ENCODE measurements around the gene CLSTN1.
A peak's percentile ranks its signal among the peaks of the same experiment; 100 is the strongest.

The CLSTN1 gene

DNA sequence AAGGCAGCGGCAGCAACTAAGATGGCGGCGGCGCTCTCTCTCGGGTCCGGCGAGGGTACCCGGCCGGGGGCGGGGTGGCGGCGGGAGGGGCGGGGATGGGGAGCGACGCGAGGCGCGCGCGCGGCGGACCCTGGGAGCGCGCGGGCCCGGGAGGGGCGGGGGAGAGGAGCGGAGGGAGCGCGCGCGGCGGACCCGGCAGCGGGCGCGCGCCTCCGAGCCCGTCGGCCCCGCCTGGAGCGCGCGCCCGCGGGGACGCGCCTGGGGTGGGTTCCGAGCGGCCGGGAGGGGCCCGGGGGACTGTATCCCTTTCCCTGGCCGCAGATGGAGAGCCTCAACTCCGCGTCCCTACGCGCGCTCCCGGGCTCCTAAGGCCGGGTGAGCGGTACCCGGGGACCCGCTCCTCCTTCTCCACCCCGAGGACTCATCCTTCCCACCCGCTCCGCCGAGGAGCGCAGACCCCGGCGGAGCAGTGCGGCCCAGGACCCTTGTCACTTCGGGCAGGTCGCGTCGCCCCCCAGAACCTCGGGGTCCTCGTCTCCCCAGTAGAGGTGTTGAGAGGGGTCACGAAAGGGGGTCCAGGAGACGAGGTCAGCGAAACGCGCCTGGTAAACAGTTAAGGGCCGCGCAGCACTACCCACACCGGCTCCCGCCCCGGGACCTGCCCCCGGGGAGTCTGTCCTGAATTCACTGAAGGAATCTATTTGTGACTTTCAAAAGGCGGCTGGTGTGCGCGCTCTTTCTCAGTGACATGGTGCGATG lies at the start of gene CLSTN1:
TSS of gene CLSTN1 (minus strand) at position 23 of the 759 bp plus-strand sequence. CDS start 232 bp downstream, outside the sequence.
- peak; percentile 76 for DNase-seq

DNA sequence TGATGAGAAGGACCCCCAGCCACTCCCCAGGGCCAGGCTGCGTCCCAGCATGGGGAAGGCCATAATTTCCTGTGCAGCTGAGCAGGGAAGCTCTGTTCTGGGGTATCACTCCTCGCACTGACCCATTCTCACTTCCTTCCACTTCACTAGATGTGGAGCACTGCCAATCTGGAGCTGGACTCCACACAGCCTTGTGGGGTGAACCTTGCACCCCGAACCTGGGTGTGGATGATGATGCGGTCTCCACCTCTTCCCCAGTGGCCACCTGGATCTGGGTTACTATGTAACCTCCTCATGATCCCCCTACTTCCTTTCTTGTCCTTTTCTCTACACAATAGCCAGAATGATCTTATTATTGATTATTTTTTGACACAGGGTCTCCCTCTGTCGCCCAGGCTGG lies 49.6 kb upstream of the CLSTN1 start:
- no peak for DNase-seq

DNA sequence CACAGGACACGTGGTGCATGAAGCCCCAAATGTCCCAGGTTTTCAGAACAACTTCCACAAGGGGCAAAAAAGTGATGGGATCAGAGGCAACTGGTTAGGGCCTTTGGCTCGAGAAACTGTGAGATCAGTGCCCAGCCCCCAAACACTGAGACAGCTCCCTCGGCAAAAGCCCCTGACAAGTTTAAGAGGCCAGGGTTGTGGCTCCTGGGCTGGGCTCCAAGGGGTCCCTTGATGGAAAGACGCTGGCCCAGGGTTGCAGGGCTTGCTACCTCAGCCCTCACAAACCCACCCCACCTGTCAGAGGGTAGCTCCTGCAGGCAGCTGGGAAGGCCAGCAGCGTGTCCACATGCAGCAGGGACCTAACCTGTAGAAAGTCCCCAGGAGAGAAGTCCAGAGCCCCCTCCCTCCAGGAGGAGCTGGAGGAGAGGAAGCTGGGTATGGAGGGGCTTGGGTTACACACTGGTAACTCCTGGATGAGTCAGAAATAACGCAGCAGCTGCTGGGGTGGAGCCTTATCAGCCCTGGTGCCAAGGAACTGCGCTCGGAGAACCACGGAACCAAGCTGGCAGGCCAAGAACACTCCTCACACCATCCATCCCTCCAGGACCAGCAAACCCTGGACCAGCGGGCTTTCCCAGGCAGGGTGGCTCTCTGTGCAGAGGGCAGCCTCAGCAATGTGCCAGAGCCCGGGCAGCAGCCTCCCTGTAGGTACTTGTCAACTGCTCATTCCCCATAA lies 48.8 kb upstream of the CLSTN1 start:
- no peak for DNase-seq

DNA sequence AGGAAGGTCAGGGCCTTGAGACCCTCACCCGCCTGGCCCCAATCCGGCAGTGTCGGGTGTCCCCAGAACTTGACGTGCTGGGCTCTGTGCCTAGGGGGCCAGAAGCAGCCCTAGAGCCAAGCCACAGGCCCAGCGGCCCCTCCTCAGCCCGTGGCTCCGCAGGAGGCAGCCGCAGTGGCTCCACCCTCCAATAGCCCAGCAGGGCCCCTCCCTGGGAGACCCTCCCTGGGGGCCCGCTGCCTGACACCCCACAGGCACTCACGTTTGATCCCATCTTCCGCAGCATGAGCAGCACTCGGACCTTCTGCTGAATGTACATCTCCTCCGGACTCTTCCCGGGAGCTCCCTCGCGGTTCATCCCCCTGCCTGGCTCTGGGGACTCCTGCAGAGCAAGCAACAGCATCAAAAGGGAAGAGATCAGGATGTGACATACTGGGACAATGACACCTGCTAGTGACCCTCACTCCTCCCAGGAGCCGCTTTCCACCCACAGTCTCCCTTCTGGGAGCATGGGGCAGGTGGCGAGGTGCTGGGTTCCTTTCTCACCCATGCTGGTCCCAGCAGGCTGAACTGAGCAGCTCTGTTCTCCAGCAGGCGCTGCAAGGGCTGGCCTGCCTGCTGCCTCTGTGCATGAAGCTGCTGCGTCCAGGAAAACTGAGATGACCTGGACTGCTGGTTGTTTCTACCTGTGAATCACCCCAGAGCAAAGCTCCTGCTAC lies 48.1 kb upstream of the CLSTN1 start:
- DNase-seq = no peak

DNA sequence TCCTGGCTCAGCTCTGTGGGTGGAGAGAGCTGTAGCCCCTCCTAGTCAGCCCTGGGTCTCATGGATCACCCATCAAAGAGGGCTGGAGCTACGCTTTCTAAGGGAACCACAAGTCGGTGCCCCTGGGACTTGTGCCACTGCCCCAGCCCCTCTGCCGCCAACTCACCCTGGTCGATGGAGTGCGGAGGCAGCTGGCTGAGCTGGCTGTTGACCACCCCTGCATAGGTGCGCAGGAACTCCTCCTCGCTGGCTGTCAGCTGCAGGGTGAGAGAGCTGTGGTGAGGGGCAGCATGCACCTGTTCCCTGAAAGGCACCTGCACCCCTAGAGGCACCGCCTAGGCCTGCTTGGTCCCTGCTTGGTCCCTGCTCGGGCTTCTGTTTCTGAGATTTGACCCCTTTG lies 47.3 kb upstream of the CLSTN1 start:
- no peak for DNase-seq

DNA sequence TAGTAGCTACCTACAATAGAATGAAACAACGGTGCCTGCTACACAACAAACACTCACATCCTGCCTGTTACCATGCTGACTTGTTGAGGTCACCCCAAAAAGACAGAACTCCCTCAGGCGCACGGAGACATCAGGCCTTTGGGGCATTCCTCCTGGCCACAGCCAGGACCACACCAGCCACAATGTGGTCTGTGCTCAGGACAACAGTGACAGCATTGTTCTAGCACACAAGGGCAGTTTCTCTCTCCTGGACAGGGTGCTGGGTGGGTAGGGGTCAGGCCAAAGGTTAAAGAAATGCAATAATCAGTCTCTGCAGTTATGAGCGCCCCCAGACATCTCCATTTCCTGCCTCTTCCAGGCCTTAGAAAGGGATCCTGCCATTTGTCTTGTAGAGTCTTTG lies 46.8 kb upstream of the CLSTN1 start:
- DNase-seq = no peak

DNA sequence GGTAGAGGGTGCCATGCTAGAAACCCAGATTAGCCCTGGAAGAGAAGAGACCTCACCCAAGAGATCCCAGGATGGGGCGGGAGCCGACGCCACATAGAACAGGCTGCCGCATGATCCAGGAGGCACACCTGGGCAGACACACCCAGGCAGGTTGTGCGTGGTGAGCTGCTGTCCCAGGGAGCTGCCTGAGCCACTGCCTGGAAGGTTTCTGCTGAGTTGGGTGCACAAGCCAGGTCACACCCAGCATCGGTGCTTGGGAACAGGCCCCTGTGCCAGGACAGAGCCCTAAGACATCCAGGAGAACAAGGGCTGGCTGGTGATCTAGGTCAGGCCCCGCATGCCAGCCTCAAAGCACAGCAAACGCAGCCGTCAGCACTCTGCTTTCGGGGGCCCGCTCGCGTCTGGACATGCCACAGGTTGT lies 46.1 kb upstream of the CLSTN1 start:
- no peak for DNase-seq

DNA sequence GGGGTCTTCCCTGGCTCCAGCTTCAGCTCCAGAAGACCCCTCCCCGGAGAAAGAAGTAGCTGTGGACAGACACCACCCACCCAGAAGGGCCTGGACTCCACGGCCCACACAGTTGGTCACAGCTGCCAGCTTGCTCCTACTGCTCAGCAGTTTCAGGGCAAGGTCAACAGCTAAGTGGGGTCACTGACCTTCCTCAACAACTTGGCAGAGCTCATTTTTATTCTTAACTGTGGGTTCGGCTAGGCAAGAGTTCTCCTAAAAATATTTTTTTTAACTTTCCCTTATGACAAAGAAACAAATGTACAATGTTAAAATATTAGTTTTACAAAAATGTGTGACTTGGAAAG lies 44.5 kb upstream of the CLSTN1 start:
- DNase-seq = no peak

DNA sequence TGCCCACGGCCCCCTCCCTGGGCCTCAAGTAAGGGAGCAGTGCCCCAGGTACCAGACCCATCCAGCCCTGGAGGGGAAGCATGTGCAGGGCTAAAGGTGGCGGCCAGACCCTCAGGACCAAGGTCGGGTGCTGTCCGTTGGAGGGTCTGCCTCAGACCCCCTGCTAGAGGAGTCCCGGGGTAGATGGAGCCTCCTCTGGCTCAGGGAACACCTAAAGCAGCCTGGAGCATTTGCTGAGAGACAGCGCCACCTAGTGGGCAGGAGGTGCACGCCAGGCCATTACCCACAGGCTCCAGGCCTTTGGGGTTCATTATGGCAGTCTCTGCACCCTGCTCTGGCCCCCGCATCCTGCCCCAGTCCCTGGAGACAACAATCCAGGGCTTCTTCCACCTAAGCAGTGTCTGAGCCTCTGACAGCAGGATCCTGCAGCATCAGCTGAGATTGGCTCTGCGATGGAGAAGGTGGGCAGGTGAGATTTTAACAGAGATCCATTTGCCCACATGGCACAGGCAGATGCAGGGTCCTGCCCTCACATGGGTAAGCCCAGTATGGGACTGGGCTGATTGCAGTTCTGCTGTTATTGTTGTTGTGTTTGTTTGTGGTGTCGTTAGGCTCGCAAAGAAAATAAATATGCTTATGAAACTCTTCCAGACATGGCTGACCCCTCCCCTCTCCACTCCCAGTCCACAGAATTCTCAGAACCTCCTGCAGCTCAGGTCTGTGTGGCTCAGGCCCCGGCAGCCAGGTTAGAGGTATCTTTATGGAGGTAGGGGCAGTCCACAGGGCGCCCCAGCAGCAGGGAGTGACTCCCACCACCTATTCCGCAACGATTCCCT lies 43.9 kb upstream of the CLSTN1 start:
- DNase-seq = peak; percentile 60

DNA sequence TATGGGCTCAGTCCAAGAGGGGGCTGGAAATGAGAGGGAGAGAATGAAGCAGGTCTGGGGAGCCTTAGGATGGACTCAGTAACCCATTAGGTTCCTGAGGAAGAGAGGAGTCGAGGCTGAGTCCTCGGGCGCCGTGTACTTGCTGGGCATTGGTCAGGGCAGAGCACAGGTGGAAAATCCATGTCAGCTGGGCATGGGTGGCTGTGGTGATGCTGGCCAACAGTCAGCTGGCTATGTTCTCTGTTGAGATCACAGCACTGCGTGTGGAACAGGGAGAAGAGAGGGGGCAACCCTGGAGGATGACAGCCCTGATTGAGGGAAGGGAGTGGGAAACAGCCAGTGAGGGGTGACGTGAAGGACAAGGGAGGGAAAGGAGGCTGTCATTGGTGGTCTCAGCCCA lies 43.1 kb upstream of the CLSTN1 start:
- no peak for DNase-seq

DNA sequence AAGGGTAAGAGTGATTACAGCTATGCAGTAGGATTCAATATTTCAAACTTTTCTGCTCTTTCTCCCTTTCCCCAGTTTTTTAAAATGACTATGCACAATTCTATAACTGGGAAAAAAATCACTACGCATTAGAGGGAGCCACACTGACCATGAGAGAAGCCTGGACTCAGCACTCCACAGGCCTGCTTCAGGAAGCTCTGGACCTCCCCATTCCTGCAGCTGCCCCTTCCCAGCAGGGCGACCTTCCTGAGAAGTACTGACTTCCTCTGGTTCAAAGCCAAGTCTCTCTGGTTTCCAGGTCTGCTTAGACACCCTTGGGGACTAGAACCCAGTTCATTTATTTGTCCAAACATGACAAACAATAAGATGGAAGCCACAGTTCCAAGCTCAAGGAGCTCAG lies 42.0 kb upstream of the CLSTN1 start:
- no peak for DNase-seq

DNA sequence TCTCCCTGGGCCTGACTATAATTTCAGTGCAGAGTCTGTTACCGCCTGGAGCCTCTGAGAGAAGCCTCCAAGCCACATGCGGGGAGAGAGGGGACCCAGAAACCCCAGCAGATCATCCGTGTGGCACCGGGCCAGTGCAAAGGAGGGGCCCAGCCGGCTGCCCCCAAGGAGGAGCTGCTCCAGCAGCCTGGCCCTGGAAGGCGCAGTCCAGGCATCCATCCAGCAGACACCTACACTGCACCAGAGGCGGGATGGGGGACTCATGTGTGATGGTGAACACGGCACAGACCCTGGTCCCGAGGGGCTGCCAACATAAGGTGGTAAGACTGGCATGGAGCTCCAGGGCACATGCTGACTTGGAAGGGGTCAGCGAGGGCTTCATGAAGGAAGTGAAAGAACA lies 39.6 kb upstream of the CLSTN1 start:
- DNase-seq = no peak

DNA sequence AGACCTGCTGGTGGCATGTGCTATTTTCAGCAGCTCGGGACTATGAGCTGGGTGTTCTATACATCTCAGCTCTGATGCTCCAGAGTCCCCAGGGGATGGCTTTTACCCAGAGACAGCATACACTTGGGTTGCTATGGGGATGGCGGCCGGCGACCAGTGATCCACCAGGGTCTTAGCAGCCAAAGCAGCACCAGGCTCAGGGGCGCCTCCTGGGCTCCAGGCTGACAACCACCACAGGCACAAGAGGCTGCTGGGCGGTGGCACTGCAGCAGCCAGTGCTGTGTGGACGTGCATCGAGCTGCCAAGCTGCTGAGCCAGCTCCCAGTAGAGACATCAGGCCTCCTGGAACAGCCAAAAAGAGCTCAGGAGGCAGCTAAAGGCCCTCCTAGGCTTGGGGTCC lies 37.6 kb upstream of the CLSTN1 start:
- DNase-seq = no peak

DNA sequence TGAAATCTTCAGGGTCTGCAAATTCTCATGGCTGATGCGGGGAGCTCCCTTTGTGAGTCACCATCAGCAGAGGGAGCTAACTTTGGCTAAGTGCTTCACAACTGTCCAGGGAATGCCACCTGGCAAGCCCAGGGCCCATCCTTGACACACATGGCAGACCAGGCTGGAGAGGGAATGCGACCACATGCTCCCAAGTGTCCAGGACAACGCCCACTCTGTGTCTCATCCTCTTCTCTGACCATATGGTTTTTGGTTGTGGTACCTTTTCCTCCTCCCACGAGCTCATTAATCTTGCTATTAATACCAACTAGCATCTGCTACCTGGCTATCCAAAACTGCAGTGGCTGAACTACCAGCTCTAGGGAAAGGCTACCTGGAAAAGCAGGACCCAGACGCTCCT lies 37.1 kb upstream of the CLSTN1 start:
- DNase-seq = no peak

DNA sequence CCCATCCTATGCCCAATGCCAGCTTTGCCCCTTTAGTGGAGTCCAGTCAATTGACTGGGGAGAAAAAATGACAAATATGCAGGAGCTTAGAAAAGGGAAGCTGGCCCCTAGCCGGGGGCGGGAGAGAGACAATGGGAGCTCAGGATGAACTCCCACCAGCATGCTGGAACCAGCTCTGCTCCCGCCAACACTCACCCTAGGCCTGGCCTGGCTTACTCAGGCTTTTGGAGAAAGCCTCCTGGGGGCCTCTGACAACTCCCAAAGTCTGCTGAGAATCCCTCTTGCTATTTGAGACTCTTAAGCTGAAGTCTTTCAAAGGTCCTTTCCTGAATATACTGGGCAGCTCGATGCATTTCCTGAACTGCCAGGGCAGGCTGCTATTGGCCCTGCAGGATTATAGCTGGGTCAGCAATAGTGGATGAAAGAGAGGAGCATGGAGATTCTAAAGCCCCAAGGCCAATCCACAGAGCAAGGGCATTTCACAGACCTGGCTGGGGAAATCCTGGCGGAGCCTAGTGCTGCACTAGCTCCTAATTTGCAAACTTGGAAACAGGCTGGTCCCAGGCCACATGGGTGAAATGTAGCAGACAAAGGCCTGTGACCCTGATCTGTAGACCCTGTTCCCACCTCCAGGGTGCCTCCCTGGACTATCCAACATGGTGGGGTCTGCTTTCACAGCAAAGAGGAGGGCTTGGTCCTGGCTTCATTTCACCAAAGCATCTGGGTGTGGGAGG lies 35.7 kb upstream of the CLSTN1 start:
- DNase-seq = no peak

DNA sequence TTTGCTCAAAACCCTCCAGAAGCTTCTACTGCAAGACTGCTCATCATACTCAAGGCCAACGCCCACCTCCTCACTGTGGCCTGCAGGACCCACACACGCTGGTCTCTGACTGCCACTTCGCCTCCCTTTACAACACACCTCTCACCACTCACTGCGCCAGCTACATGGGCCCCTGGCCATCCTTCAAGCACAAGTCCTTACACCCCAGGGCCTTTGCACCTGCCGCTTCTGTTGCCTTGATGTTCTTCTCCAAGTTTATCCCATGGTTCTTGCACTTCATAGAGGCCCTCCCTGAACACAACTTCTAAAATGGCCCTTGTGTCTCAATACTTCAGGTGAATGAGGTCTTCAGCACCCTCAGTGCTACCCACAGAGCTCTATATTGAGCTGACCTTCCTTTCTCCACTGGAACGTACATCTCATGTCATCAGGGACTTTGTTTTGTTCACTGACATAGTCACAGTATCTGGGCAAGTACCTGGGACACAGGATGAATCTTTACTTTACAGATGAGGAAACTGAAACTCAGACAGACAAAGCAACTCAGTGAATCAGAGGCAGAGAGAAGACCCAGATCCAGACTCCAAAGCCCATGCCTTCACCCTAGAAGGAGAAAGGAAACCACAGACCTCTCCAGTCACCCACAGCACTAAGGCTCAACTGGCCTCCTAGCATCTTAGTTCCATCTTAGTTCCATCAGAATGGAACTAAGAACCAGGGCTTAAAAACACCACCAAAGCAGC lies 34.7 kb upstream of the CLSTN1 start:
- DNase-seq = no peak

DNA sequence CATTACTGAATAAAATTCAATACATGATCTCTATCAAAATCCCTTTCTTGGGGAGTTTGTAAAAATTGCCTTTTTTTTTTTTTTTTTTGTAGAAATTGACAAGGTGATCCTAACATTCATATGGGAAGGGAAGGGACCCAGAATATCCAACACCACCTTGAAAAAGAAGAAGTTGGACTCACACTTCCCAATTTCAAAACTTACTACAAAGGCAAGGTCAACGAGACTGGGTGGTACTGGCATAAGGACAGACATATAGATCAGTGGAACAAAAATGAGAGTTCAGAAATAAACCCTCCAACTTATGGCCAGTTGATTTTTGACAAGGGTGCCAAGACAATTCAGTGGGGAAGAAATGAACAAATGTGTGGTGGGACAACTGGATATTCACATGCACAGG lies 31.4 kb upstream of the CLSTN1 start:
- DNase-seq = no peak

DNA sequence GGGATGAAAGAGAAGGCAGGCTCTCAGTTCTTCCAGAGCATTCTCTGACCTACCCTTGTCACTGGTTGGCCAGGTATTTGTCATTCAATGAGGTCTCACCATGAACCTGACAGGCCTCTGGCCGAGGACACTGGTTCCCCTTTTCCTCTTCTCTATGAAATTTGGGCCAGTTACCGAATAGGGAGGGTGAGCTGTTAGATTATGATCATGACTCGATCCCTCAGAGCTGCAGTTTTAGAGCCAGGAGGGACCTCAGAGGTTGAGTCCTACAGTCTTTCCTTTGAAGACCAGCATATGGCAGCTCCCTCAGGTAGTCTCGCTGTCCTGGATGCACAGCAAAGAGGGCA lies 29.5 kb upstream of the CLSTN1 start:
- DNase-seq = no peak

DNA sequence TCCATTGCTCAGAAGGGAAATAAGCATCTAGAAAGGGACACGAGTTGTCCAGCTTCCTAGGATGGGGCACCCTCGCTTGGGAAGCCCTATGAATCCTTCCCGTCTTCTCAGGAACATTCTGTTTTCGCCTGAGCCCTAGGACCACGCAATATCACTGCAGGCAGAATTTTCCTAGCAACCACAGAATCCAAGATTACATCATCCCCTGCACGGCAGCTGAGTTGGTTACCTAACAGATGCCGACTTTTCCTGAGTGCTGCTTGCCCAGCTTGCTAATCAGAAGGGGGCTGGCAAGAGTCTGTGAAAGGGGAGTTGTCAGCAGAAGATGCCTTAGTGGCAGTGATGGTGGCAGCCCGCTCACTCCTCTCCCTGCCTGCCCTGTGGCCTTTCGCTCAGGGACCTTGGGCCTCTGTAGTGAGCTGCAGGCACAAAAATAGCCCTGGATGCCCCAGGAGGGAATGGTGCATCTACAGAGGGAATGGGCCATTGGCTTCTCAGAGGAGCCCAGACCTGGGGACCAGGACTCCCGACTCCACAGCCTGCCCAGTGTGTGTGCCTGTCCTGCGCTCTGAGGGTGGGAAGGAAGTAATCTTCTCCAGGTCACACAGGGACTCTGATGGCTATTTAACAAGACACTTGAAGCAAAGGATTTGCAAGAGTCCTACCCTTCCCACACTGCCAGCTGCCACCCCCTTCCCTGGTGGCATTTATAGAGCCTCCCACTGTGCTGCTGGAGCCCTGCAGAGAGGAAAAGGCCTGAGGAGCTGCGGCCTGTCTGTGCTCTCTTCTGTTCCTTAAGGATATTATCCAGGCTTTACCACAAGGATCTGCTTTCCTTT lies 28.9 kb upstream of the CLSTN1 start:
- no peak for DNase-seq

DNA sequence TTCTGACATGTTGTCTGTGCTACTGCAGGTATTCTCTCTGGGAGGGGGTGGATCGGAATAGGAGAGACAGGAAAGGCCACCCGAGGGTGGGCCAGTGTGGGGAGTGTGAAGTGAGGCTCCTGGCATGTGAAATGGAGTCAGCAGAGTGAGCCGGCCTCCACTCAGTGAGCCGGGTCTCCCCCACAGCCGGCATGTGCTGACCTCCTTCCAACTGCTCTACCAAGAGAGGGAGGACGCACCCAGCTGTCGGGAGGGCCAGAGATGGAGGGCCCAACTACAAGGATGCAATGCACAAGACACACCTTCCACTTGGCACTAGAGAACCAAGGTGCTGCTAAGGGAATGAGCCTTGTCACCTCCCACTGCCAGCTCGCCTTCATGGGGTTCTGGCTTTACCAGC lies 28.2 kb upstream of the CLSTN1 start:
- DNase-seq = no peak
